KMS-11 (cell line): Measurements from ENCODE around the gene ATXN10.

ENCODE experiments used
- H2AFZ ChIP-seq: fragments of 200-600 bp; sonication (generic); 2 replicates; pipeline ENCODE4 v1.6.1; 2016; ENCODE audit warnings: antibody characterized with exemption, mixed run types, low read depth
- H3K27ac ChIP-seq: fragments of 200-600 bp; sonication (generic); 2 replicates; pipeline ENCODE4 v1.6.1; 2016; ENCODE audit warnings: mild to moderate bottlenecking, mixed run types
- H3K27me3 ChIP-seq: fragments of 200-600 bp; sonication (generic); 2 replicates; pipeline ENCODE4 v1.6.1; 2017; ENCODE audit warnings: mild to moderate bottlenecking, low read depth, mixed run types, moderate library complexity; ENCODE audit not compliant: insufficient read depth
- H3K36me3 ChIP-seq: fragments of 200-600 bp; sonication (generic); 2 replicates; pipeline ENCODE4 v1.6.1; 2017; ENCODE audit warnings: mild to moderate bottlenecking, mixed run types; ENCODE audit not compliant: insufficient read depth
- H3K4me1 ChIP-seq: fragments of 200-600 bp; sonication (generic); 2 replicates; pipeline ENCODE4 v1.6.1; 2016; ENCODE audit warnings: mild to moderate bottlenecking, low read depth, mixed run types; ENCODE audit not compliant: poor library complexity, severe bottlenecking
- H3K4me2 ChIP-seq: fragments of 200-600 bp; sonication (generic); 2 replicates; pipeline ENCODE4 v1.7.0; 2016; ENCODE audit warnings: mild to moderate bottlenecking, mixed run types
- H3K4me3 ChIP-seq: fragments of 200-600 bp; sonication (generic); IDR thresholded peaks from 2 replicates; pipeline ENCODE4 v1.6.1; 2017; ENCODE audit warnings: low read depth, low read length, mixed read lengths; ENCODE audit not compliant: insufficient read depth
- H3K79me2 ChIP-seq: fragments of 200-600 bp; sonication (generic); 2 replicates; pipeline ENCODE4 v1.6.1; 2016; ENCODE audit warnings: low read depth, mixed run types; ENCODE audit not compliant: insufficient read depth
- H3K9ac ChIP-seq: fragments of 200-600 bp; sonication (generic); 2 replicates; pipeline ENCODE4 v1.6.1; 2016; ENCODE audit warnings: mild to moderate bottlenecking, mixed run types
- H4K20me1 ChIP-seq: fragments of 200-600 bp; sonication (generic); 2 replicates; pipeline ENCODE4 v1.6.1; 2016; ENCODE audit warnings: mild to moderate bottlenecking, mixed run types; ENCODE audit not compliant: insufficient read depth
- TF ChIP-seq, protein P1 (sequence below): fragments of 200-600 bp; sonication (generic); conservative IDR thresholded peaks from 2 replicates; pipeline ENCODE4 v1.6.1; 2017; ENCODE audit warnings: low read depth, mild to moderate bottlenecking, antibody characterized with exemption, low read length, moderate library complexity, mixed read lengths

The ATXN10 gene

DNA sequence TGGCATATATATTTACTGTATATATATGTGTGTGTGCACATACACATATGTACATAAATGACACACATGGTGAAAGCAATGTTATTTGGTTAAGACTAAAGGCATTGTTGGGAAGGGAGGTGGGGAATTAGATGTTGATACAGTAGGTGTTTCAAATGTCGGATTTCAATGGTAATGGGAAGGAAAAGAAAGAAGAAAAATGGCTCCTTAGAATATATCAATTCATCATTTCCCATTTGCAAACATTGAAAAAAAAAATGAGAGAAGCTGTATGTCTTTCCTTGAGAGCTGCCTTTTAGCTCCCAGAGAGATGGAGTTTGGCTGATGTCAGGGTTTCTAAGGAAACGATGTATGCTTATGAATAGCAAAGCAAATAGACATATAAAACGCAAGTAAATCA lies 33.4 kb upstream of the ATXN10 start:
- Histone ChIP-seq H3K27ac (no peak overlapping the region), H3K27me3 (peaks cover 11% of the 10 kb centered on the region; the same call in 1 of the 2 replicates), H3K4me1 (peaks cover 18% of the 10 kb centered on the region), H3K36me3 (no peaks in the 10 kb centered on the region), H3K4me3 (no peak overlapping the region), H3K4me2 (peak overlapping the region; percentile 36; the same call in 1 of the 2 replicates), H2AFZ (no peak overlapping the region), H3K79me2 (no peaks in the 10 kb centered on the region), H4K20me1 (no peaks in the 10 kb centered on the region), H3K9ac (no peak overlapping the region)
- TF ChIP-seq, protein P1, sequence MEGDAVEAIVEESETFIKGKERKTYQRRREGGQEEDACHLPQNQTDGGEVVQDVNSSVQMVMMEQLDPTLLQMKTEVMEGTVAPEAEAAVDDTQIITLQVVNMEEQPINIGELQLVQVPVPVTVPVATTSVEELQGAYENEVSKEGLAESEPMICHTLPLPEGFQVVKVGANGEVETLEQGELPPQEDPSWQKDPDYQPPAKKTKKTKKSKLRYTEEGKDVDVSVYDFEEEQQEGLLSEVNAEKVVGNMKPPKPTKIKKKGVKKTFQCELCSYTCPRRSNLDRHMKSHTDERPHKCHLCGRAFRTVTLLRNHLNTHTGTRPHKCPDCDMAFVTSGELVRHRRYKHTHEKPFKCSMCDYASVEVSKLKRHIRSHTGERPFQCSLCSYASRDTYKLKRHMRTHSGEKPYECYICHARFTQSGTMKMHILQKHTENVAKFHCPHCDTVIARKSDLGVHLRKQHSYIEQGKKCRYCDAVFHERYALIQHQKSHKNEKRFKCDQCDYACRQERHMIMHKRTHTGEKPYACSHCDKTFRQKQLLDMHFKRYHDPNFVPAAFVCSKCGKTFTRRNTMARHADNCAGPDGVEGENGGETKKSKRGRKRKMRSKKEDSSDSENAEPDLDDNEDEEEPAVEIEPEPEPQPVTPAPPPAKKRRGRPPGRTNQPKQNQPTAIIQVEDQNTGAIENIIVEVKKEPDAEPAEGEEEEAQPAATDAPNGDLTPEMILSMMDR: no peak

- Histone ChIP-seq H3K4me2 (peak overlapping the region; percentile 36; the same call in 1 of the 2 replicates), H3K27ac (peak overlapping the region; percentile 28; the same call in 1 of the 2 replicates)
These were observed 32.5 kb upstream of the ATXN10 start for GRCh38 chr22:45638834-45639746.

DNA sequence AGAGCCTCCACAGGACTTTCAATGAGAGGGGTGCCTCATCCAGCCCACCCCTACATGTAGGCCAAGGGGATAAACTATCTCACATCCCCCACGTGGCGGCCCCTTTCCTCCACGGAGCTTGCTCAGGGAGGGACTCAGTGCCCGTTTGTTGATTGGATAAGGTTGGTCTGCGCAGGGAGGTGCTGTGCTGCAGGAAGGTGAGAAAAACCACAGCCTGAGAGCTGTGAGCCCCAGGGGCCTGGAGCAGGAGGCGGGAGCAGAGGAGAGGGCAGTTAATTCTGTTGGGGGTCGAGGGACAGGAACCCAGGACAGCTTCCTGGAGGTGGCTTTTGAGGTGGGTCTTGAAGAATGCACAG lies 31.9 kb upstream of the ATXN10 start:
- TF ChIP-seq, protein P1: no peak
- Histone ChIP-seq H3K4me3 (no peak overlapping the region), H3K79me2 (no peaks in the 10 kb centered on the region), H3K36me3 (no peaks in the 10 kb centered on the region), H4K20me1 (no peaks in the 10 kb centered on the region), H3K4me1 (peaks cover 18% of the 10 kb centered on the region), H3K27me3 (peaks cover 10% of the 10 kb centered on the region; the same call in 1 of the 2 replicates), H3K4me2 (no peak overlapping the region; the same call in 1 of the 2 replicates), H3K9ac (no peak overlapping the region), H2AFZ (no peak overlapping the region), H3K27ac (no peak overlapping the region)

More at GRCh38 chr22:45638834-45639746, 32.5 kb upstream of the ATXN10 start:
- Histone ChIP-seq H2AFZ (peak overlapping the region; percentile 47; the same call in 1 of the 2 replicates), H4K20me1 (no peaks in the 10 kb centered on the region), H3K27me3 (peaks cover 10% of the 10 kb centered on the region; the same call in 1 of the 2 replicates), H3K4me3 (no peak overlapping the region), H3K36me3 (no peaks in the 10 kb centered on the region), H3K79me2 (no peaks in the 10 kb centered on the region), H3K9ac (no peak overlapping the region; the same call in 1 of the 2 replicates), H3K4me1 (peaks cover 18% of the 10 kb centered on the region)
- TF ChIP-seq, protein P1: no peak

- Histone ChIP-seq H4K20me1 (no peaks in the 10 kb centered on the region), H3K79me2 (no peaks in the 10 kb centered on the region), H3K27ac (no peak overlapping the region), H3K4me2 (no peak overlapping the region), H2AFZ (no peak overlapping the region), H3K9ac (no peak overlapping the region), H3K4me3 (no peak overlapping the region), H3K36me3 (no peaks in the 10 kb centered on the region), H3K4me1 (peaks cover 18% of the 10 kb centered on the region), H3K27me3 (peaks cover 10% of the 10 kb centered on the region; the same call in 1 of the 2 replicates)
- TF ChIP-seq, protein P1: no peak
These were observed 31.2 kb upstream of the ATXN10 start for GRCh38 chr22:45640291-45640940.
